CD14-positive monocyte (primary cell): ENCODE data around the gene EDRF1. TPM values are rescaled to one million over a fixed set of nuclear protein-coding genes. Genes with fewer than 3 reads are reported as not detected.

Experiments
- DNase-seq, 3 donors: peaks; one replicate each; pipeline ENCODE4 v3.0.0-alpha.2; 2011 to 2022
- H2AFZ ChIP-seq: 2 replicates; pipeline ENCODE4 v1.6.0; 2012; ENCODE audit warnings: mild to moderate bottlenecking, low read depth, low read length, inconsistent platforms; ENCODE audit not compliant: insufficient read depth, poor library complexity, severe bottlenecking
- H3K27ac ChIP-seq, 2 donors: 1 replicate in 1 of 2; 2 replicates in 1 of 2; pipeline ENCODE4 v1.5.1; 2012 to 2013; ENCODE audit warnings: low read length in 2 of 2, control low read depth in 1 of 2, inconsistent platforms in 1 of 2, low read depth in 1 of 2, mild to moderate bottlenecking in 1 of 2
- H3K27me3 ChIP-seq, 2 donors: one replicate each; pipeline versions ENCODE4 v1.6.0 to v1.6.1; 2011 to 2013; ENCODE audit warnings: low read length in 2 of 2; ENCODE audit not compliant: control insufficient read depth in 2 of 2, insufficient read depth in 2 of 2
- H3K36me3 ChIP-seq, 2 donors: replicated peaks in 1 of 2; 1 replicate in 1 of 2; 2 replicates in 1 of 2; pipeline versions ENCODE4 v1.5.1 to v1.6.1; 2012 to 2013; ENCODE audit warnings: low read length in 2 of 2, control low read depth in 1 of 2, inconsistent platforms in 1 of 2, mild to moderate bottlenecking in 1 of 2; ENCODE audit not compliant: insufficient read depth in 2 of 2, control insufficient read depth in 1 of 2
- H3K4me1 ChIP-seq, 2 donors: 1 replicate in 1 of 2; 2 replicates in 1 of 2; pipeline versions ENCODE4 v1.5.1 to v1.6.1; 2012 to 2013; ENCODE audit warnings: low read length in 2 of 2, control low read depth in 1 of 2, inconsistent platforms in 1 of 2, mild to moderate bottlenecking in 1 of 2, moderate library complexity in 1 of 2; ENCODE audit not compliant: insufficient read depth in 2 of 2, control insufficient read depth in 1 of 2
- H3K4me2 ChIP-seq: replicated peaks from 2 replicates; pipeline ENCODE3; 2012; ENCODE audit warnings: low read length, moderate library complexity, mild to moderate bottlenecking; ENCODE audit not compliant: poor library complexity, severe bottlenecking; ENCODE audit errors: extremely low read depth
- H3K4me3 ChIP-seq, 3 experiments: fragments of 200-600 bp in 1 of 3; sonication (generic) in 1 of 3; replicated peaks in 1 of 3; 1 replicate in 2 of 3; 2 replicates in 1 of 3; pipeline ENCODE4 v1.5.1; 2011 to 2013; ENCODE audit warnings: low read length in 3 of 3, mild to moderate bottlenecking in 3 of 3, control low read depth in 2 of 3, low read depth in 2 of 3, inconsistent platforms in 1 of 3, moderate library complexity in 1 of 3
- H3K79me2 ChIP-seq: 2 replicates; pipeline ENCODE4 v1.6.0; 2012; ENCODE audit warnings: mild to moderate bottlenecking, control low read depth, inconsistent platforms, low read length, moderate library complexity; ENCODE audit not compliant: insufficient read depth
- H3K9ac ChIP-seq: 2 replicates; pipeline ENCODE4 v1.6.0; 2017; ENCODE audit warnings: low read length, mild to moderate bottlenecking; ENCODE audit not compliant: insufficient read depth, poor library complexity, severe bottlenecking
- H3K9me3 ChIP-seq, 2 donors: replicated peaks in 1 of 2; 1 replicate in 1 of 2; 2 replicates in 1 of 2; pipeline versions ENCODE4 v1.5.1 to v1.6.1; 2012 to 2013; ENCODE audit warnings: low read length in 2 of 2, control low read depth in 1 of 2; ENCODE audit not compliant: control insufficient read depth in 1 of 2, insufficient read depth in 1 of 2
- H4K20me1 ChIP-seq: 2 replicates; pipeline ENCODE4 v1.6.0; 2012; ENCODE audit warnings: mild to moderate bottlenecking, low read length, control low read depth, moderate library complexity; ENCODE audit not compliant: insufficient read depth
- H3K27ac Mint-ChIP-seq, 7 donors: one replicate each; pipeline ENCODE4 v1.8.0; 2020; ENCODE audit warnings: mild to moderate bottlenecking in 7 of 7, mixed read lengths in 7 of 7, moderate library complexity in 6 of 7, inconsistent platforms in 2 of 7
- H3K27me3 Mint-ChIP-seq, 3 donors: one replicate each; pipeline ENCODE4 v1.8.0; 2021 to 2022; ENCODE audit warnings: low read depth in 3 of 3, mild to moderate bottlenecking in 3 of 3, mixed read lengths in 3 of 3, moderate library complexity in 3 of 3, inconsistent platforms in 1 of 3
- H3K36me3 Mint-ChIP-seq, 2 donors: one replicate each; pipeline ENCODE4 v1.8.0; 2020; ENCODE audit warnings: mixed read lengths in 2 of 2, inconsistent platforms in 1 of 2, mild to moderate bottlenecking in 1 of 2
- H3K4me1 Mint-ChIP-seq: one replicate; pipeline ENCODE4 v1.8.0; 2020; ENCODE audit warnings: mild to moderate bottlenecking, mixed read lengths
- H3K4me3 Mint-ChIP-seq, 2 donors: one replicate each; pipeline ENCODE4 v1.8.0; 2020; ENCODE audit warnings: mild to moderate bottlenecking in 2 of 2, mixed read lengths in 2 of 2, moderate library complexity in 1 of 2
- H3K9me3 Mint-ChIP-seq, 7 donors: one replicate each; pipeline ENCODE4 v1.8.0; 2020 to 2022; ENCODE audit warnings: mixed read lengths in 7 of 7, mild to moderate bottlenecking in 6 of 7, moderate library complexity in 6 of 7, inconsistent platforms in 2 of 7
- WGBS: methylation state at CpG from one replicate; pipeline ENCODE4 v1.1.5; 2013; ENCODE audit warnings: missing lambda C conversion rate; ENCODE audit not compliant: insufficient coverage; 5-methylcytosine and 5-hydroxymethylcytosine counted together
- intact Hi-C, 2 donors: fragments of 100-400 bp; cut with micrococcal nuclease; formaldehyde crosslinking; loops; one replicate each; pipeline versions ENCODE4 v1.15.0 to v1.15.1; 2023
- polyA minus RNA-seq: library from RNA; depleted of rRNA, polyadenylated mRNA; stranded (reverse); fragments of >200 nt; gene quantifications from 2 replicates; pipeline ENCODE4 v1.2.3, GENCODE V29; 2012
- polyA plus RNA-seq, 3 donors: library from polyadenylated mRNA; depleted of rRNA in 1 of 3; unstranded in 2 of 3; stranded (reverse) in 1 of 3; fragments of 300-500 nt in 2 of 3; fragments of >200 nt in 1 of 3; fragmentation: Illumina TruSeq in 2 of 3; gene quantifications; 1 replicate in 2 of 3; 2 replicates in 1 of 3; pipeline ENCODE4 v1.2.3, GENCODE V29; 2012 to 2021
- total RNA-seq, 12 experiments: library from RNA in 1 of 12; stranded (reverse) in 1 of 12; fragments of 120-200 nt in 1 of 12; gene quantifications; one replicate each; pipeline ENCODE4 v1.2.4 and lab custom pipeline; 2013 to 2026; ENCODE audit warnings: mixed read lengths in 6 of 12, inconsistent platforms in 1 of 12
- TF ChIP-seq, protein P1 (sequence below): fragments of 200-600 bp; IDR thresholded peaks from one replicate; pipeline ENCODE4 v1.8.0; 2022; ENCODE audit warnings: antibody characterized with exemption, mild to moderate bottlenecking

Gene EDRF1, protein sequence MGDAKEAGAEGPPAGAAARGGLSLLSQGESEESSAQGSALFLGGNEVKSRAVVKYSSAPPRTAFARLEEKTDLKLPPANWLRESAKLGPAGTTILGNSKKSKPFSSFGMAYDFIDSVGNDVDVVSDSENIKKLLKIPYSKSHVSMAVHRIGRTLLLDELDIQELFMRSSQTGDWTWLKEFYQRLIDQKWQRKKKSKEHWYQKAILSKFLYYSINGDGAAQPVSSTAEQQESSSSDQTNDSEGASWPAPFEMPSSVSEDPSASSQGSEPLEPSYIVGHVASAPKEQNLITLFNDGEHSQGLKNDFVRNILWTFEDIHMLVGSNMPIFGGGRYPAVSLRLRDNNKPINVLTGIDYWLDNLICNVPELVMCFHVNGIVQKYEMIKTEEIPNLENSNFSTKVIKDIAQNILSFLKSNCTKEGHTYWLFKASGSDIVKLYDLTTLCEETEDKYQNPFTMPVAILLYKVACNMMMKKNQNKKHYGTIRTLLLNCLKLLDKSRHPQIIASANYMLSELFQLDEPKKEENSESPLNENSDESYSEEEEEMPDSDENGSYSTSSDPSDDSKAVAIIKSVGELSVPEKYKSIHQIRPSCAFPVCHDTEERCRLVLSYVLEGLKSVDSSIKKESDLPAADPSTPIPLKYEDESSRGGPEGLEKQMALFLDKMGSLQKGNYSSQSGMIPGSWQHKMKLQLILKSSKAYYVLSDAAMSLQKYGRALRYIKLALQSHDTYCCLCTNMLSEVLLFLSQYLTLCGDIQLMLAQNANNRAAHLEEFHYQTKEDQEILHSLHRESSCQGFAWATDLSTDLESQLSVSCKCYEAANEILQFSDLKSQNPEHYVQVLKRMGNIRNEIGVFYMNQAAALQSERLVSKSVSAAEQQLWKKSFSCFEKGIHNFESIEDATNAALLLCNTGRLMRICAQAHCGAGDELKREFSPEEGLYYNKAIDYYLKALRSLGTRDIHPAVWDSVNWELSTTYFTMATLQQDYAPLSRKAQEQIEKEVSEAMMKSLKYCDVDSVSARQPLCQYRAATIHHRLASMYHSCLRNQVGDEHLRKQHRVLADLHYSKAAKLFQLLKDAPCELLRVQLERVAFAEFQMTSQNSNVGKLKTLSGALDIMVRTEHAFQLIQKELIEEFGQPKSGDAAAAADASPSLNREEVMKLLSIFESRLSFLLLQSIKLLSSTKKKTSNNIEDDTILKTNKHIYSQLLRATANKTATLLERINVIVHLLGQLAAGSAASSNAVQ
- 25.3 TPM for total RNA-seq (2013)
- 10 to 100 TPM in 1 of 3 donors, 1 to 10 TPM in 2; 4.6 to 21.4 (median 5.3) TPM for polyA plus RNA-seq
- 6.4 and 7.3 TPM in 2 replicates for polyA minus RNA-seq
- 9.7 to 60.4 (median 30.1) reads per million in 11 experiments for total RNA-seq (lab: John Stamatoyannopoulos, UW)

DNA sequence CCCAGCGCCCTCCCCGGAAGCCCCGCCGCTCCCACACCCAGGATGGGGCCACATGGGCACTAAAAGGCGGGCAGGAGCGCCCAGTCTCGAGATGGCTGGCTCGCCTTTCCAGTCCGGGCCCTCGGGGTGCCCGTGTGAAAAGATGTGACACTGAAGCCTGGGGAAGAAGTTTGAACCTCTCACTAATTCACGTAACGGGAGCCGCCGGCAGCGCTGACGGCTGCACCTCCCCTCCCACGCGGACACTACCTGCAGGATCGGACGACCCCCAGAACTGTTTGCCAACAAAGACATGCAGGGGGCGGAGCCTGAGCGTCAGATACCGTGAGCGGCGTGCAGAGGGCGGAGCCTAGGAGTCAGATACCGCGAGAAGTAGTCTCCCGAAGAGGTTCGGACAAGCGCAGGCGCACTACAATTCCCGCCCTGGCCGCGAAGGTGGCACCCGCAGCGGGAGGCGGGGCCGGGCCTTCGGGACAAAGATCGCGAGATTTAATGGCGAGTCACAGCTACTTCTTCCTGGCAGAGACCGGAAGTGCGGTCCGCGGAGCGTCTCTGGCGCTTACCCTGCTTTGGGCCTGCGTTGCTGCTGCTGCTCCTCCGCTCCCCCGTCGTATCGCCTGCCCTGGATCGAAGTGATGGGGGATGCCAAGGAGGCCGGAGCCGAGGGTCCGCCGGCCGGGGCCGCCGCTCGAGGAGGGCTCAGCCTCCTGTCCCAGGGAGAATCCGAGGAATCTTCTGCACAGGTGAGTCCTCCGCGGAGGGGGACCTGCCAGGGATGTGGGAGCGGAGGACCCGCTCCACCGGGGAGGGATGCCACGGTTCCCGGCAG, at the start of gene EDRF1:
Gene EDRF1, plus strand, starts transcription at position 537 of the 829 bp plus-strand sequence. Its CDS starts 99 bp downstream, at position 636.
- peak within 1 kb of the TSS; percentile 98 for H3K4me3 Mint-ChIP-seq
- peak; percentile 98 to 99 (median 98) for DNase-seq
- H3K4me2 ChIP-seq, result peak within 1 kb of the TSS; percentile 99
- no peaks in the 10 kb centered on the region for H3K27me3 ChIP-seq
- peaks cover 20% of the 10 kb centered on the region for H3K79me2 ChIP-seq
- peak within 1 kb of the TSS; percentile 99 for H3K9ac ChIP-seq
- 0% methylated on average over 64 of the region's 72 CpGs for WGBS
- peak within 1 kb of the TSS; percentile 99 for H2AFZ ChIP-seq
- H3K27ac ChIP-seq, result peak within 1 kb of the TSS; percentile 78 to 99
- H3K27me3 Mint-ChIP-seq, result peaks cover 0 to 2% (median 0%) of the 10 kb centered on the region in 3 donors
- H4K20me1 ChIP-seq, result no peaks in the 10 kb centered on the region
- H3K27ac Mint-ChIP-seq, result peak within 1 kb of the TSS; percentile 92 to 98 (median 96)
- H3K36me3 Mint-ChIP-seq, result peaks cover 27 to 30% of the 10 kb centered on the region in 2 donors
- TF ChIP-seq, protein P1, sequence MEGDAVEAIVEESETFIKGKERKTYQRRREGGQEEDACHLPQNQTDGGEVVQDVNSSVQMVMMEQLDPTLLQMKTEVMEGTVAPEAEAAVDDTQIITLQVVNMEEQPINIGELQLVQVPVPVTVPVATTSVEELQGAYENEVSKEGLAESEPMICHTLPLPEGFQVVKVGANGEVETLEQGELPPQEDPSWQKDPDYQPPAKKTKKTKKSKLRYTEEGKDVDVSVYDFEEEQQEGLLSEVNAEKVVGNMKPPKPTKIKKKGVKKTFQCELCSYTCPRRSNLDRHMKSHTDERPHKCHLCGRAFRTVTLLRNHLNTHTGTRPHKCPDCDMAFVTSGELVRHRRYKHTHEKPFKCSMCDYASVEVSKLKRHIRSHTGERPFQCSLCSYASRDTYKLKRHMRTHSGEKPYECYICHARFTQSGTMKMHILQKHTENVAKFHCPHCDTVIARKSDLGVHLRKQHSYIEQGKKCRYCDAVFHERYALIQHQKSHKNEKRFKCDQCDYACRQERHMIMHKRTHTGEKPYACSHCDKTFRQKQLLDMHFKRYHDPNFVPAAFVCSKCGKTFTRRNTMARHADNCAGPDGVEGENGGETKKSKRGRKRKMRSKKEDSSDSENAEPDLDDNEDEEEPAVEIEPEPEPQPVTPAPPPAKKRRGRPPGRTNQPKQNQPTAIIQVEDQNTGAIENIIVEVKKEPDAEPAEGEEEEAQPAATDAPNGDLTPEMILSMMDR, result no peak
- peaks cover 0 to 22% (median 14%) of the 10 kb centered on the region in 7 donors for H3K9me3 Mint-ChIP-seq
- H3K36me3 ChIP-seq, result peaks cover 30 to 34% of the 10 kb centered on the region in 2 donors
- intact Hi-C loops, result loop anchor here (5.0 to 10.0 kb wide), 4 partner anchors 105 to 805 kb away; partner anchors contain the start of genes BCCIP (in 1 of the 2), CTBP2 (in 1 of the 2) and UROS (in 1 of the 2)
- peaks cover 14 to 25% of the 10 kb centered on the region in 2 donors for H3K4me1 ChIP-seq
- H3K4me1 Mint-ChIP-seq, result peaks cover 15% of the 10 kb centered on the region
- H3K4me3 ChIP-seq, result peak within 1 kb of the TSS; percentile 86 to 99 (median 92)
- peaks cover 0 to 5% of the 10 kb centered on the region in 2 donors for H3K9me3 ChIP-seq
